Measurements from ENCODE around the gene REV1.
"Not testable (repeated sequence)": the region's sequence is repeated elsewhere in the genome, so short reads cannot be mapped to it uniquely, and the experiment has no call there.

Gene REV1

DNA sequence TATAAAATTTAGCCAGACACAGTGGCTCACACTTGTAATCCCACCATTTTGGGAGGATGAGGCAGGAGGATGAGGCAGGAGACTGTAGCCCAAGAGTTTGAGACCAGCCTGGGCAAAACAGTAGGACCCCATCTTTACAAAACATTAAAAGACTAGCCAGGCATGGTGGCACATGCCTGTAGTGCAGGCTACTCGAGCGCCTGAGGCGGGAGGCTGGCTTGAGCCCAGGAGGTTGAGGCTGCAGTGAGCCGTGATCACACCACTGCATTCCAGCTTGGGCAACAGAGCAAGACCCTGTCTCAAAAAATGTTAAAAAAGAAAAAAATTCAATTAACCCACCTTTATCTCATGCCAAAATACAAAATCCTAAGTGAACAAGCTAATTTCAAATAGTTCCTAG, 4.0 kb downstream of the REV1 start:
- no peak for DNase-seq

DNA sequence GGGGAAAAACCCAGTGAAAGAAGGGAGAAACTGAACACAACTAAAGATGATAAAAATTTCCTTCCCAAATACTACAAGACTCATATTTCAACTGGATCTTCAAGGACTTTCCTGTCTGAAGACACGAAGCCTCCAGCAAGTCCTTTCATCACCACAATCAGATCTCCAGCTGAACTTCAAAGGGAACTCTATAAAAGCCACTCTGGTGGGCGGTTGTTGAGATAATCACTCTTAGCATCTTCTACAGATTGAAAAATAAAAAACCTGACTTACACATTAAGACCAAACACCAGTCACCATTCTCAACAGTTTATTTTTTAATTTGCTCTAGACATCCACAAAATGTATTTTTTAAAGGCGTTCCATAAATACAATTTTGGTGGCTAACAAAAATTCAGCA, 4.4 kb downstream of the REV1 start:
- DNase-seq, result no peak

DNA sequence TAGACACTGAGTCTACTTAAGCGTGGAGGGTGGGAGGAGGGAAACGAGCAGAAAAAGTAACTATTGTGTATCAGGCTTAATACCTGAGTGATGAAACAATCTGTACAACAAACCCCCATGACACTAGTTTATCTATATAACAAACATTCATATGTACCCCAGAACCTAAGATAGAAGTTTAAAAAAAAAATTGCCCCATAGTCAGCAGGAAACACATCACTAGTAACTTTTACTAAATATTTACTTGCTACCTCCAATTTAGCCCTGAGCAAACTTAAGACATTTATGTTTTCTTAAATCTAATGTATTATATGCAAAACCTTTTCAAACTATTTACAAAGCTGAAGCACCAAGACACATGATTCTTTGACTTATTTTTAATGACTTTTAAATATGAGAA, 5.6 kb downstream of the REV1 start:
- DNase-seq, result no peak

DNA sequence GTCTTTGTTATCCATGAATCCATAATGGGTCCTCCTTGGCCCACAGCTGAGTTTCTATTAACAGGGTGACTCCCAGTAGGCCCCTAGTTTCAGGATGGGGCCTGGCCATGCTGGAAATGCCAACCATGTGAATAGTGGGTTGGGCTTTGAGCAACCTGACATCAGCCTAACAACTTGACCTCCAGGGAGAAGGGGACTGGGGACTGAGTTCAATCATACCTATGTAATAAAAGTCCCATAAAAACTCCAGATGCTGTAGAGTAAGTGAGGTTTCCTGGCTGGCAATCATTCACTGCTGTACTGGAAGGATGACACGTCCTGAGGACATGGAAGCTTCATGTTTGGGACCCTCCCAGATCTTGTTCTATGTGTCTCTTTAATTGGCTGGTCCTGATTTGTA, 7.9 kb downstream of the REV1 start:
- DNase-seq, result no peak

DNA sequence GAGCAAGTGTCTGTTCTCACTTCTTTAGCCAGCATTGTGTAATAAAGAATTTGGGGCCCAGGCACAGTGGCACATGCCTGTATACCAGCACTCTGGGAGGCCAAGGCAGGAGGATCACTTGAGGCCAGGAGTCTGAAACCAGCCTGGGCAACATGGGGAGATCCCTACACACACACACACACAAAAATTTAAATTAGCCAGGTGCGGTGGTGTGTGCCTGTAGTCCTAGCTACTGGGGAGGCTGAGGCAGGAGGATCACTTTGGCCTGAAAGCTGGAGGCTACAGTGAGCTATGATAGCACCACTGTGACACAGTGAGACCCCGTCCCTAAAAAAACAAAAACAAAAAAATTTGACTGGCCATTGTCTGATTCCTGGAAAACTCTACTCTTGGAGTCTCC, 8.3 kb downstream of the REV1 start:
- no peak for DNase-seq

DNA sequence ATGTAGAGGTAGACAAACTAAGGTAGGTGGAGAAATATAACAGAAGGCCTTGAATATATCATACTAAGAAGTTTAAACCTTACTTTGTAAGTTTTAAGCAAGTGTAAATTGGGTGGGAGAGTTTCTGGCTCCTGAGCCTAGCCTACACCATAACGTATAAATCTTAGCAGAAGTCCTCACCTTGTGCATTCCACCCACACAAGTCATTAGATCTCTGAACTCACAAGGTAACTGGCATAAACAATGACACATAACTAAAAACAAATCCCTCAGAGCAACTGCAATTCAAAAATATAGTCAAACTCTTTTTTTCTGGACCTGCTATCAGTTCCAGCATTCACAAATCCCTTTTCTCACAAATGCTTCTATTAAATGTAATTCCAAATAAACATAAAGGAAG, 9.4 kb downstream of the REV1 start:
- DNase-seq, result no peak

DNA sequence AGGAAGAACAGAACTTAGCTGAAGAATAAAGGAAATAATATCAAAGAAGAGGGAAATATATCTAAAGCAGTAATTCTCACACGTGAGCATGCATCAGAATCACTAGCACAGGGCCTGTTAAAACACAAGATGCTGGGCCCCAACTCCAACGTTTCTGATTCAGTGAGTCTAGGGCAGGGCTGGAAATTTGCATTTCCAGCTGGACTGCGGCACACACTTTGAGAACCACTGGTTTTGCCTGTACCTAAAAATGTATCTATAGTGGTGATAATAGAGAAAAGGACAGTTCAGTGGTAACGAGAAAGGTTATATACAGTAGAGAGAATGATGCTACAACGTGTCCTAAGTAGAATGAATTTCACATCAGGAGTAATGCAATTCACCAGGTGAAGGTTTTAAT, 11.2 kb downstream of the REV1 start:
- no peak for DNase-seq

DNA sequence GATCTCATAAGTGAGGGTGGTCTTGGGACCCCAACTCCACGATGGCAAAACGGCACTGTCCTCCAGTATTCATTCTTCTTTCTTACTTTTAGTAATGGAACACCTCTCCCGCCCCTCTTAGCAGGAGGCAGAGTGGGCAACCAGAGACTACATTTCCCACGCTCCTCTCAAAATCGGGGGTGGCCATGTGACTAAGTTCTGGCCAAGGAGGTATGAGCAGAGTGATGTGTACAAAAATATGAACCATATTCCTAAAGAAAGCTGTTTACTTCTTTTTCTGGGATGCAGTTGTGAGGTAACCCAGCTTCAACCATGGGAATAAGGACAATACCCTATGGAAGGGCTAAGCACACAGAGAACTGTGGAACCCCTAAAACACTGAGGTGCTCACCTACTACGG, 12.8 kb downstream of the REV1 start:
- DNase-seq, result no peak

DNA sequence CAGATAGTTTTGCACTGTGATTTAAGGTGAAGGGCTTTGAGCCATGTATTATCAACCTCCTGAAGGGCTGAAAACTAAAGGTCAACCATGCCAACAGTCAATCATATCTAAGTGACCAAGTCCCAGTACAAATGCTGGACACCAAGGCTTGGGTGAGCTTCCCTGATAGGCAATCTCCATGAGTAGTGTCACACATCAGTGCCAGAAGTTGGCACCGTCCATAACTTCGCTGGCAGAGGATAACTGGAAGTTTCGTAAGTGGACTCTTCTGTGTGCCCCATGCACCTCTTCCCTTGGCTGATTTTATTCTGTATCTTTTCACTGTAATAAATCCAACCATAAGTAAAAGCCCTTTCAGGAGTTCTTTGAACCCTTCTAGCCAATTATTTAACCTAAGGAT, 13.2 kb downstream of the REV1 start:
- DNase-seq, result no peak

DNA sequence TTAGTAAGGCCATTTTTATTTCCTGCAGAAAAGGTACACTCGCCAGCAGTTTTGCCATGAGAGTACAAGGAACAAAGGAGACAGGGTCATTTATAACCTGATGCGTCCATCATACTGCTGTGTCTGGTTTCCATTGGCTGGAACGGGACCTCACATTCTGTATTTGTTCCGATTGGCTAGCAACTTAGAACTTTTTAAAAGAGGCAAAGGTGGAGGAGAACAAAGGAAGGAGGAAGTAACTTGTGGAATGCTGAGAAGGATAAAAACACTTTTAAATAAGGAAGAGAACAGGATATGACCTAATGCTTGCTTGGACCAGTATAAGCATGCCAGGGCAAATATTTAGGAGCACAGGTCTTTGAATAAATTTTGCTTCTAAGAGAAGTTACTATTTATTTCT, 14.7 kb downstream of the REV1 start:
- DNase-seq, result not testable (repeated sequence)

DNA sequence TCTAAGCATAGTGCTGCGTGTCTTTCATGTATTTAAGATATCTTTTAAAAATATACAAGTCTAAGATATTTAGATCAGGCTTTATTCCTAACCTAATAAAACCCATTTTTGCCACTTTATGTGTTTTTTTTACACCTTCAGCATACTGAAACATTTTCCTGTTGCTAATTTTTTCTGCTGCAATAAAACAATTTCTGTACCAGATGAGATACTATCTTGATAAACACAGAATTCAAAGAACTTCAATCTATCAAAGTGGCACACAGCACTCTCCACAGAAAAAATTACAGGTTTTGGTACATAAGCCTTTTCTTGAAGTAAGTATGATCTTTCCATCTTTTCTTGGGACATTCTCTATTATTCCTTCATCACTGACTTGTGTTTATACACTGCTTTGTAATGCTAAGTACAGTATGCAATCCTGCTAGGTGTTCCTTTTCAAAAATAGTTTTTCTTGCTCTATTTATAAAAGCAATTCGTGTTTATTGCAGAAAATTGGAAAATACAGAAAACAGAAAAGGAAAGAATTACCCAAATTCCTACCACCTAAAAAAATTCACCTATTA, 16.2 kb downstream of the REV1 start:
- DNase-seq, result no peak

DNA sequence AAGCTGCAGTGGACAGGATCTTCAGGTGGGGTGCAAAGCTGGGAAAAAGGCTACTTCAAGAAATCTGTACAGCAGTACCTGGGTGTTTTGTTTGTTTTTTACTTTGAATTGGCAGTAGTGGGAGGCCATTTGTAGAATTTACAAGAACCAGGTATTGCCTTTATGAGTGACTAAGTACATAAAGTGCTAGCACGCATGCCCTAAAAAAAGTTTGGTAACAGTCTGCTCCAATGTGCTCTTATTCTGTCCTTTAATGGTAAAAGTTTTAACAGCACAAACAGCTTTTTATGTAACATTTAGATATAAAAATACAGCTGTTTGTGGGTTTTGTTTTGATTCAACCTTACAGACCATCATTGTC, 17.2 kb downstream of the REV1 start:
- DNase-seq, result no peak

DNA sequence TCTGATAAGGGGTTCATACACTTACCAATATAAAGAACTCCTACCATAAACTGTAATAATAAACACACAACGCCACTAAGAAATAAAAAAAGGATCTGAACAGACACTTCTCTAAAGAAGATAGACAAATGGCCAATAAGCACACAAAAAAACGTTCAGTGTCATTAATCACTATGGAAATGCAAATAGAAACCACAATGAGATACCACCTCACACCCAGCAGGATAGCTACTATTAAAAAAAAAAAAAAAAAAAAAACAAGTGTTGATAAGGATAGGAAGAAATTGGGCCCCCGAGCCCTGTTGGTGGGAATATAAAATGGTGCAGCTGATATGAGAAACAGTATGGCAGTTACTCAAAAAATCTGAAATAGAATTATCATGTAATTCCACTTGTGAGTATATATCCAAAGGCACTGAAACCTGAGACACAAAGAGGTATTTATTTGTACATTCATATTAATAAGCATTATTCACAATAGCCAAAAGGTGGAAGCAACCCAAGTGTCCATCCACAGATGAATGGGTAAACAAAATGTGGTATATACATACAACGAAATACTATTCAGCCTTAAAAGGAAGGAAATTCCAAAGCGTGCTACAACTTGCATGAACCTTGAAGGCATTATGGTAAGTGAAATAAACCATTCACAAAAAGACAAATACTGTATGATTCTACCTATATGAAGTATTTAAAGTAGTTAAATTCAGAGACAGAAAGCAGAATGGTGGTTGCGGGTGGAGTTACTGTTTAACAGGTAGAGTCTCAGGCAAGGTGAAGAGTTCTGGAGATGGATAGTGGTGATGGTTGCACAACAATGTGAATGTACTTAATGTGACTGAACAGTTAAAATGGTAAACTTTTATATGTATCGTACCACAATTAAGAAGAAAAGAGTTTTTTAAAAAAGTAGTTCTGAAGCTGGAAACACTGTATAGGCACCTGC, 17.9 kb downstream of the REV1 start:
- no peak for DNase-seq

DNA sequence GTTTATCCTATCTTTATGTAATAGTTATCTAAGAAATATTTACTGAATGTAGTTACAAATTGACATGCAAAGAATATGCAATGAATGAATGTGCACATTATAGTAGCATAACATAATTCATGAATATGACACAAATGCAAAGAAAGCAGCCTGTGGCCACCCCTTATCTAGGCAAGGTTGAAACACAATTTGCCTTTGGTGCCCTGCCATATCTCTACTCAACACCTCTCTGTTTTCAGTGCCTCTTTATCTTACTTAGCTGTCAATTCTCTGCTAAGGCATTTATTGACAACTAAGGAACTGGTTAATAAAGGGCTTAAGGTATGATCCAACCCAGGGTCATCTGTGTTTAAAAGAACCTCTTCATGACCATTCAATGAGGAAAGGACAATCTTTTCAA, 18.9 kb downstream of the REV1 start:
- no peak for DNase-seq

DNA sequence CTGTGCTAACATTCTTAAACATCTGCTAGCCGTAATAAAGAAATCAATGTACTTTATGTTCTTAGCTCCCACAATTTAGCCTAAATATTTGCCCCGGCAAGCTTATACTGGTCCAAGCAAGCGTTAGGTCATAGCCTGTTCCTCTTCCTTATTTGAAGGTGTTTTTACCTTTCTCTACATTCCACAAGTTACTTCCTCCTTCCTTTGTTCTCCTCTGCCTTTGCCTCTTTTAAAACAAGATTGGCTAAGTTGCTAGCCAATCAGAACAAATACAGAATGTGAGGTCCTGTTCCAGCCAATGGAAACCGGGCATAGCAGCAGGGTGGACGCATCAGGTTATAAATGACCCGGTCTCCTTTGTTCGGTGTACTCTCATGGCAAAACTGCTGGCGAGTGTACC, 19.4 kb downstream of the REV1 start:
- DNase-seq, result not testable (repeated sequence)

DNA sequence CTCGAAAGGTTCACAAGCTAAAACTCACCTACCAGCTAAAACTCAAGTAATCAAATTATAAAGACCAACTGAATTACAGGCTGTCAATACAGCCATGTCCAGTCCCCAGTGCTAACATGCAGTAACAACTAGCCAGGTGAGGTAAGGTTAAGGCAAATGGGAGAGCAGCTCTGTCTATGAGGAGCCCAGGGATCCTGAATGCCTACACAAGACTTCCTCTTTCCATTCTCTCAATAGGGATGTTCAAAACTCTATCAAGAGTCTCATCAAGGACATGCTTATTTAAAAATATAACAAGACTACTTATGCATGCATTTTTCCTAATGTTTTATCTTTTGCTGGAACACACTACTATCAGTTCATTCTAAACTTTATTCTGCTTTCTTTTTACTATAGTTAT, 20.4 kb downstream of the REV1 start:
- no peak for DNase-seq

DNA sequence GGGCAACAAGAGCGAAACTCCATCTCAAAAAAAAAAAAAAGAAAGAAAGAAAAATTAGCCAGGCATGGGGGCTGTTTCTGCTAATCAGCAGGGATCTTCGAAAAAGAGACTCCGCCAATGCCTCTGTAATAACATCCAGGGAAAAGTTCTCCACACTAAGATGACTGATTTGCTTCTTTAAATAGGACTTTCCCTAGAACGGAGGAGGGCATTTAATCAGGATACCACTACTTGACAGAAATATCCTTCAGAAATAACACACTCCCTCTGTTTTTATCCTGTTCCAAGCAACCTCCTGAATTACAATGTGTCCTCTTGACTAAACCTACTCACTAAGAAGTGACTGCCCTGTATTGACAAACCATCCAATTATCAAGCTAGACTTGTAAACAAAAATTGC, 21.7 kb downstream of the REV1 start:
- DNase-seq, result no peak

DNA sequence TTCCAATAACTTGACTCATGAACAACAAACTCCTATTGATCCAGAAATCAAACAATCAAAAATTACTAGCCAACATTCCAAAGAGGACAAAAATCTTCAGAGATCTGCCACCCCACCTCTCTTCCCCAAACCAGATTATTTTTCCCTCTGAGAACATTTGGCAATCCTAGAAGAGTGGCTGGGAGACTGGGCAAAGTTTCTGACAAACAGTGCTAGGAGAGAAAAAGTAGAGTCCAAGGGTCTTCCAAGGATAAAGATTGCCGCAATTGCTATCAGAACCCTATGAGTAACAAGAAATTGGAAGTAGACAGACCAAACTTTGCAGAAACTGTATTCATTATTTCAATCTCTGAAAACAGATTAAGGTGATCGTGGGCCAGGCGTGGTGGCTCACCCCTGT, 22.4 kb downstream of the REV1 start:
- no peak for DNase-seq

DNA sequence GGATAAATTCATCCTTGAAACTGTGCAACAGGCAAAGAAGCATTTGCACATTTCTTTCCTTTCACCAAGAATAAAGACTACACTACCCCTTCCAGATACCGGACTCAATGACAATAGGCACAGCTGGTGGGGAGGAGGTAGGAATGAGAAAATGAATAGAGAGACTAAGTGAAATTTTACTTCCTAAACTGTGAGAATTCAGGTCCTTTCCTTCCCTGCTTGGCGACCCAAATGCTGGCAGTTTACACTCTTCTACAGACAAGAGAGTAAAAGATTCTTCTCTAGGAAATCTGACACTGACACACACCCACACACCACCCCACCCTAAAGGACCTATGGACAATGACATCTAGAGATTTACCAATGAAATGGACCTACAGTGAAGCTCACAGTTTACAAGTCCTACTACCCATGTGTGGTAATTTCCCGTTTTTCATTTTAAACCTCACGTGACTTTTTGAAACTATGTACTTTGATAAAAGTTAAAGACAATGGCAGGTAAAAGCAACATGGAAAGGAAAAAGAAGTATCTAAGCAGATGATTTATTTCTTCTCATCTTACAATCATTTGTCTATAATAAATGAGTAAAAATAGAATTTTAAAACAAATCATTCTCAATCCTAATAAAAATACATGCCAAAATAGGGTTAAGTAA, 27.9 kb downstream of the REV1 start:
- no peak for DNase-seq

DNA sequence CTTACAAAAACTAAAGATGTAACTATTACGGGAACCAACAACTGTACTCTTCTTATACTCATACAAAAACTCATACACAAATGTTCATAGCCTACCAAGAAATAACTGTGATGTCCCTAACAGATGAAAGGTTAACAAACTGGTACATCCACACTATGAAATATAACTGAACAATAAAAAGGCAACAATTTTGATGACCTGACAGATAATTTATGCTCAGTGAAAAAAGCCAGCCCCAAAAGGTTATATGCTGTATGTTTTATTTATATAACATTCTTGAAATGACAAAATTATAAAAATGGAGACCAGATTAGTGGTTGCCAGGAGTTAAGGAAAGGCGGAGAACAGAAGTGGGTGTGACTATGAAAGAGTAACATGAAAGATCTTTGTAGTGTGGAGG, 31.3 kb downstream of the REV1 start:
- no peak for DNase-seq

DNA sequence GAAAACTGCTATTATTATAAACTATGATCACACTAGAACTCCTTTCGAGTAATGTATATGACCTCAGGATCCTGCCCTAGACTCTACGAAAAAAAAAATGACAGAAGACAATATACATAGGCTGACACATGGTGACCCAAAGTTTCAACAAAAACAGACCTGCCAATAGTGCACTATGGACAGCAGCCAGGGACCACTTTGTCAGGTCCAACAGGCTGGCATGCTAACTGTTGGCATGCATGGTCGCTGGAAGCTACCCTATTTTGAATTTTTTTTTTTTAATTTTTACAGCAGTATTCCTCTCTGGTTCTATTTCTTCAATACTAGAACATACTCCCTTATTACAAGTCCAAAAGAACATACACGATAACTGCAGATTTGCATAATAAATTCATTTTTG, 38.1 kb downstream of the REV1 start:
- DNase-seq, result no peak

DNA sequence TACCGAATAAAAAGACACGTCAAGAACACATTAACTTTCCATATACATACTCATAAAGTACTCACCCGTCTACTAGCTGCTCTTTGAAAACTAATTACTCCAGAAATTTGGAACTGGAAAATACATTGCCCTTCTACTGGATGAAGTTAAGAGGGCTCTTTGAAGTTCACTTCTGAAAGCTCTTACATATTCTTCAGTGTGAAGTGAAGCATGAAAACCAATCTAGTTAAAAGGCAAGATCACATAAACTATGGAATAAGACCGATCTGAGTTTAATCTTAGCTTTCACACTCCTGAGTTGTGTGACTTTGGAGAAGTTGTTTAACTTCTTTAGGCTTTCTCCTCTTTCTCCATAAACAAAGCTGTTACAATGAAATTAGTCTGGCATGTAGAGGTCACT, 38.5 kb downstream of the REV1 start:
- no peak for DNase-seq

DNA sequence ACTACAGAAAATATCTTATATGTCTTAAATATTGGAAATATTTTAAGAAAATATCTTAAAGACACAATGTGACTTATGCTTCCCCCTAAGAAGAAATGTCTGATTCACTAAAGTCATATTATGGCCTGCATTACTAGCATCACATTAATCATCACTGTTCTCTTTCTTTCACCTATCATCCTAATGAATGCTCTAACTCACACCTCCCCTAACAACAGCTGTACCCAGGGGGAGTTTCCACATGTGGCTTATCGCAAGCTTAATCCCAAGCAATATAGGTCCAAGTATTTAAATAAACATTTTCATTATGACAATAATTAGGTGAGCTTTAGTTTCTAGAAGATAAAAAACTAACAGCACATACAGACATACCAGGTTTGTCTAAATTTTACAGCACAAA, 39.6 kb downstream of the REV1 start:
- DNase-seq, result no peak

DNA sequence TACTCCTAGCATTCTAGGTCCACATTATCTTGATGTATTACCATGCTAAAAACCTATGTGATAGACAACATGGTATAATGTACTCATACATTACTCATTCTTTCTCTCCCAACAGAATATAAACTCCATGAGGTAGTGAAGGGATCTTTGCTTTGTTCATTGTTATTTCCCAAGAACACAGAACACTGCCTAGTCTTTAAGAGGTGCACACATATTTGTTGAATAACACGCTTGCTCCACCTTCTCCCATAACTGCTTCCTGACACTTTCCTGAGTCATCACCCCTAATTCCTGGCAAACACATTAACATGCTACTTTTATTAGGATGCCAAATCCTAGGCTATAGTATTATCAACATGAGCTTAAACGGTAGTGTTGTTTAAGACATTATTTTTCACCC, 41.3 kb downstream of the REV1 start:
- no peak for DNase-seq
